ENCODE data around the gene NTN1.
"Not testable (repeated sequence)": the region's sequence is repeated elsewhere in the genome, so short reads cannot be mapped to it uniquely, and the experiment has no call there.

NTN1 gene

GRCh38 chr17:9021158-9021991 is at the start of gene NTN1:
NTN1 (plus strand) TSS chr17:9021510; CDS start chr17:9022374, 864 bp downstream.
- no peak within 1 kb of the TSS for H3K27ac ChIP-seq
- no peak for DNase-seq (ENCODE audit: low read depth, low spot score)

- no peak overlapping the region for H3K27ac ChIP-seq
- no peak for DNase-seq (ENCODE audit: low read depth, low spot score)
These were observed 46.1 kb upstream of the NTN1 start for GRCh38 chr17:8975091-8975725.

- no peak overlapping the region for H3K27ac ChIP-seq
- no peak for DNase-seq (ENCODE audit: low read depth, low spot score)
These were observed 44.7 kb upstream of the NTN1 start for GRCh38 chr17:8976638-8977037.

GRCh38 chr17:8979715-8980114 is 41.6 kb upstream of the NTN1 start:
- no peak overlapping the region for H3K27ac ChIP-seq
- DNase-seq (ENCODE audit: low read depth, low spot score), result no peak

GRCh38 chr17:8981443-8981842 is 39.9 kb upstream of the NTN1 start:
- H3K27ac ChIP-seq, result no peak overlapping the region
- DNase-seq (ENCODE audit: low read depth, low spot score), result no peak

GRCh38 chr17:8984225-8984624 is 37.1 kb upstream of the NTN1 start:
- H3K27ac ChIP-seq; DNase-seq (ENCODE audit: low read depth, low spot score): not testable (repeated sequence)

- no peak for DNase-seq (ENCODE audit: low read depth, low spot score)
- H3K27ac ChIP-seq, result no peak overlapping the region
These were observed 36.1 kb upstream of the NTN1 start for GRCh38 chr17:8985054-8985701.

- no peak for DNase-seq (ENCODE audit: low read depth, low spot score)
- no peak overlapping the region for H3K27ac ChIP-seq
These were observed 35.0 kb upstream of the NTN1 start for GRCh38 chr17:8986295-8986694.

- DNase-seq (ENCODE audit: low read depth, low spot score); H3K27ac ChIP-seq: not testable (repeated sequence)
These were observed 32.9 kb upstream of the NTN1 start for GRCh38 chr17:8988263-8988935.

- peak; percentile 10 for DNase-seq (ENCODE audit: low read depth, low spot score)
- H3K27ac ChIP-seq, result no peak overlapping the region
These were observed 29.6 kb upstream of the NTN1 start for GRCh38 chr17:8991514-8992285.

GRCh38 chr17:8994319-8994718 is 27.0 kb upstream of the NTN1 start:
- H3K27ac ChIP-seq, result no peak overlapping the region
- DNase-seq (ENCODE audit: low read depth, low spot score), result no peak

GRCh38 chr17:8995711-8996110 is 25.6 kb upstream of the NTN1 start:
- H3K27ac ChIP-seq, result no peak overlapping the region
- no peak for DNase-seq (ENCODE audit: low read depth, low spot score)

- no peak overlapping the region for H3K27ac ChIP-seq
- DNase-seq (ENCODE audit: low read depth, low spot score), result no peak
These were observed 23.2 kb upstream of the NTN1 start for GRCh38 chr17:8997994-8998628.

- H3K27ac ChIP-seq, result no peak overlapping the region
- no peak for DNase-seq (ENCODE audit: low read depth, low spot score)
These were observed 19.8 kb upstream of the NTN1 start for GRCh38 chr17:9001559-9001958.

GRCh38 chr17:9002227-9002605 is 19.1 kb upstream of the NTN1 start:
- H3K27ac ChIP-seq, result no peak overlapping the region
- no peak for DNase-seq (ENCODE audit: low read depth, low spot score)

GRCh38 chr17:9002606-9003354 is 18.5 kb upstream of the NTN1 start:
- no peak overlapping the region for H3K27ac ChIP-seq
- DNase-seq (ENCODE audit: low read depth, low spot score), result no peak

- DNase-seq (ENCODE audit: low read depth, low spot score), result no peak
- H3K27ac ChIP-seq, result no peak overlapping the region
These were observed 17.8 kb upstream of the NTN1 start for GRCh38 chr17:9003355-9004131.

Measured in epithelial cell of prostate (primary cell).